HG03039 (cell line): ENCODE results near the gene HSPA1B.
"Not testable (repeated sequence)": the region's sequence is repeated elsewhere in the genome, so short reads cannot be mapped to it uniquely, and the experiment has no call there.

ENCODE experiments used
- ATAC-seq: cut with Tn5 transposase; IDR thresholded peaks from one replicate; pipeline ENCODE4 v1.9.1; 2021; ENCODE audit warnings: mild to moderate bottlenecking, moderate library complexity; ENCODE audit not compliant: unreplicated experiment

HSPA1B gene

GRCh38 chr6:31825553-31825952, 2.0 kb upstream of the HSPA1B start:
- no peak for ATAC-seq

- no peak for ATAC-seq
These were observed 699 bp upstream of the HSPA1B start for GRCh38 chr6:31826793-31827285.

GRCh38 chr6:31829633-31830283, 2.2 kb downstream of the HSPA1B start:
- ATAC-seq = no peak

GRCh38 chr6:31830886-31831335, 3.4 kb downstream of the HSPA1B start:
- ATAC-seq = no peak

- no peak for ATAC-seq
These were observed 4.0 kb downstream of the HSPA1B start for GRCh38 chr6:31831350-31832215.

- ATAC-seq = no peak
These were observed 7.1 kb downstream of the HSPA1B start for GRCh38 chr6:31834367-31835250.

- ATAC-seq = no peak
These were observed 8.5 kb downstream of the HSPA1B start for GRCh38 chr6:31836047-31836473.

- ATAC-seq = no peak
These were observed 9.2 kb downstream of the HSPA1B start for GRCh38 chr6:31836474-31837368.

GRCh38 chr6:31837369-31838113, 10.0 kb downstream of the HSPA1B start:
- ATAC-seq = no peak

- not testable (repeated sequence) for ATAC-seq
These were observed 10.6 kb downstream of the HSPA1B start for GRCh38 chr6:31838114-31838553.

- ATAC-seq = no peak
These were observed 11.4 kb downstream of the HSPA1B start for GRCh38 chr6:31838968-31839367.

- not testable (repeated sequence) for ATAC-seq
These were observed 12.2 kb downstream of the HSPA1B start for GRCh38 chr6:31839779-31840126.

GRCh38 chr6:31842053-31842452, 14.5 kb downstream of the HSPA1B start:
- ATAC-seq = no peak

- no peak for ATAC-seq
These were observed 17.0 kb downstream of the HSPA1B start for GRCh38 chr6:31844507-31844906.

- ATAC-seq = no peak
These were observed 19.9 kb downstream of the HSPA1B start for GRCh38 chr6:31847276-31847978.

- no peak for ATAC-seq
These were observed 23.4 kb downstream of the HSPA1B start for GRCh38 chr6:31850765-31851484.

- ATAC-seq = no peak
These were observed 23.9 kb downstream of the HSPA1B start for GRCh38 chr6:31851485-31851832.
